HFFc6 (cell line): ENCODE measurements around the gene UBTD2. TPM values are rescaled to one million over a fixed set of nuclear protein-coding genes. Genes with fewer than 3 reads are reported as not detected.

Experiments
- DNase-seq: peaks from one replicate; pipeline ENCODE4 v3.0.0-alpha.2; 2018
- H3K27ac Mint-ChIP-seq: 2 replicates; pipeline ENCODE4 v1.8.0; 2020; ENCODE audit warnings: mild to moderate bottlenecking, mixed read lengths
- H3K27me3 Mint-ChIP-seq: 2 replicates; pipeline ENCODE4 v1.8.0; 2021; ENCODE audit warnings: mild to moderate bottlenecking, moderate library complexity, mixed read lengths; ENCODE audit not compliant: insufficient read depth
- H3K36me3 Mint-ChIP-seq: 2 replicates; pipeline ENCODE4 v1.8.0; 2021; ENCODE audit warnings: low read depth, mixed read lengths
- H3K4me1 Mint-ChIP-seq: 2 replicates; pipeline ENCODE4 v1.8.0; 2020; ENCODE audit warnings: low read depth, mixed read lengths
- H3K4me3 Mint-ChIP-seq: 2 replicates; pipeline ENCODE4 v1.8.0; 2020; ENCODE audit warnings: mild to moderate bottlenecking, moderate library complexity, mixed read lengths
- H3K9me3 Mint-ChIP-seq: 2 replicates; pipeline ENCODE4 v1.8.0; 2020; ENCODE audit warnings: mild to moderate bottlenecking, mixed read lengths
- total RNA-seq, 6 experiments: library from RNA; stranded (reverse); fragmentation: NEBNext Ultra II Directional; extraction: Animal tissue kit (Norgen Biotek cat#: 25700); gene quantifications; 2 replicates in 1 of 6; 3 replicates in 5 of 6; pipeline ENCODE4 v1.2.3, GENCODE V29; 2021
- TF ChIP-seq, protein P1 (sequence below): fragments of 200-600 bp; sonication (generic); IDR thresholded peaks from 2 replicates; pipeline ENCODE4 v1.5.0; 2021; ENCODE audit warnings: antibody characterized with exemption, mild to moderate bottlenecking

UBTD2 gene
- total RNA-seq, 6 experiments from 2014 or later = 15.2 to 19.5 (median 17.7) TPM

DNA sequence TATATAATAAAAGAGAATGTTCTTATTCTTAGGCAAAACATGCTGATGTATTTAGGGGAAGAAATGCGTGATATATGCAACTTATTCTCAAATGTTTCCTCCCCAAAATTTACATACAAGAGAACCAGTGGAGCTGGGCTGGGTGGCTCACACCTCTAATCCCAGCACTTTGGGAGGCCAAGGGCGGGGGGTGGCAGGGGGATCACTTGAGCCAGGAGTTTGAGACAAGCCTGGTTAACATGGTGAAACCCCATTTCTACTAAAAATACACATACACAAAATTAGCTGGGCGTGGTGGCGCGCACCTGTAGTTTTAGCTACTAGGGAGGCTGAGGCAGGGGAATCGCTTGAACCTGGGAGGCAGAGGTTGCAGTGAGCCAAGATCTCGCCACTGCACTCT is 27.5 kb upstream of the UBTD2 start:
- no peaks in the 10 kb centered on the region for H3K36me3 Mint-ChIP-seq
- DNase-seq = no peak
- no peaks in the 10 kb centered on the region for H3K9me3 Mint-ChIP-seq
- TF ChIP-seq, protein P1, sequence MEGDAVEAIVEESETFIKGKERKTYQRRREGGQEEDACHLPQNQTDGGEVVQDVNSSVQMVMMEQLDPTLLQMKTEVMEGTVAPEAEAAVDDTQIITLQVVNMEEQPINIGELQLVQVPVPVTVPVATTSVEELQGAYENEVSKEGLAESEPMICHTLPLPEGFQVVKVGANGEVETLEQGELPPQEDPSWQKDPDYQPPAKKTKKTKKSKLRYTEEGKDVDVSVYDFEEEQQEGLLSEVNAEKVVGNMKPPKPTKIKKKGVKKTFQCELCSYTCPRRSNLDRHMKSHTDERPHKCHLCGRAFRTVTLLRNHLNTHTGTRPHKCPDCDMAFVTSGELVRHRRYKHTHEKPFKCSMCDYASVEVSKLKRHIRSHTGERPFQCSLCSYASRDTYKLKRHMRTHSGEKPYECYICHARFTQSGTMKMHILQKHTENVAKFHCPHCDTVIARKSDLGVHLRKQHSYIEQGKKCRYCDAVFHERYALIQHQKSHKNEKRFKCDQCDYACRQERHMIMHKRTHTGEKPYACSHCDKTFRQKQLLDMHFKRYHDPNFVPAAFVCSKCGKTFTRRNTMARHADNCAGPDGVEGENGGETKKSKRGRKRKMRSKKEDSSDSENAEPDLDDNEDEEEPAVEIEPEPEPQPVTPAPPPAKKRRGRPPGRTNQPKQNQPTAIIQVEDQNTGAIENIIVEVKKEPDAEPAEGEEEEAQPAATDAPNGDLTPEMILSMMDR = no peak
- H3K27me3 Mint-ChIP-seq = peaks cover 6% of the 10 kb centered on the region
- H3K4me3 Mint-ChIP-seq = no peak overlapping the region
- H3K27ac Mint-ChIP-seq = no peak overlapping the region
- peaks cover 31% of the 10 kb centered on the region for H3K4me1 Mint-ChIP-seq

DNA sequence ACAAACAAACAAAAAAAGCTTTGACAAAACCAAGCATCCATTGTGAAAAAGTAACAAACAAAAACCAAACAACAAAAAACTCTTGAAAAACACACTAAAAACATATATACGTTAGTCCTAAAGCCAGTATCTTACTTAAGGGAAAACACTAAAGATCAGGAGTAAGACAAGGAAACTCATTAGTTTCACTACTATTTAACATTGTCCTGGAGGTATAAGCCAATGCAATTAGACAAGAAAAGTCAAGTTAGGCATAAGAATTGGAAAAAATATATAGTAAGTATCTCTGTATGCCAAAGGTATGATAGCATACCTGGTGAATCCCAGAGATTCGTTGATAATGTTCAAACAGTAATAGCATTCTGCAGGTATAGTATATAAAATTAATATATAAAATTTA is 21.8 kb upstream of the UBTD2 start:
- peaks cover 10% of the 10 kb centered on the region for H3K4me1 Mint-ChIP-seq
- H3K9me3 Mint-ChIP-seq = 0 out of 2 replicates have a peak, but pooled peaks cover 4% of the 10 kb centered on the region
- no peaks in the 10 kb centered on the region; the same call in 1 of the 2 replicates for H3K27me3 Mint-ChIP-seq

DNA sequence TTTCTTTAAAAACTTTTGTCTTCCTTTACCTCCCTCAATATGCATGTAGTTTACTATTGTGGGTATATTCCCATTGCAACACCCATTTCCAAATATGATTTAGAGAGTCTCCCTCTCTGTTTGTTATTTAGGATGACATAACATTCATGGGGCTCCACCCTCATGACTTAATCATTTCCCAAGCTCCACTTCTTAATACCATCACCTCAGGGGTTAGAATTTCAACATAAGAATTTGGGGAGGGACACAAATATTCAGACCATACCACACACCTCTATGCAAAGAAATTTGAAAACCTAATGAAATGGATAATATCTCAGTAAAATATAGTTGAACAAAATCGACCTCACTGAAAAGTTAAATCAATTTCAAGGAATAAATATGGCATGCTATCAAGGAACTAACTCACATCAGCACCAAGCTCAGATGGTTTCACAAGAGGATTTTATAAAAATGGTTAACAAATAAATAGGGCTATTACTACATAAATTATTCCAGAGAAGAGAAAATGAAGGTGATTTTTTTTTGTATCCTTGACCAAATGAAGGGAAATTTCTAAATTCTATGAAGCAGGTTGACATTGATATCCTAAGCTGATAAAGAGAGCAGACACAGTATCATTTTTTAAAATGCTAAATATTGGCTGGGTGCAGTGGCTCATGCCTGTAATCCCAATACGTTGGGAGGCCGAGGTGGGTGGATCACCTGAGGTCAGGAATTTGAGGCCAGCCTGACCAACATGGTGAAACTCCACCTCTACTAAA is 20.2 kb upstream of the UBTD2 start:
- Mint-ChIP-seq H3K9me3 (0 out of 2 replicates have a peak, but pooled peaks cover 4% of the 10 kb centered on the region), H3K36me3 (no peaks in the 10 kb centered on the region), H3K27me3 (no peaks in the 10 kb centered on the region; the same call in 1 of the 2 replicates), H3K4me1 (peaks cover 15% of the 10 kb centered on the region), H3K27ac (no peak overlapping the region), H3K4me3 (no peak overlapping the region)
- TF ChIP-seq, protein P1 = no peak
- no peak for DNase-seq

More for the DNA sequence above, 21.8 kb upstream of the UBTD2 start:
- Mint-ChIP-seq H3K27ac (no peak overlapping the region), H3K36me3 (no peaks in the 10 kb centered on the region), H3K4me3 (no peak overlapping the region)
- TF ChIP-seq, protein P1 = no peak
- DNase-seq = no peak

DNA sequence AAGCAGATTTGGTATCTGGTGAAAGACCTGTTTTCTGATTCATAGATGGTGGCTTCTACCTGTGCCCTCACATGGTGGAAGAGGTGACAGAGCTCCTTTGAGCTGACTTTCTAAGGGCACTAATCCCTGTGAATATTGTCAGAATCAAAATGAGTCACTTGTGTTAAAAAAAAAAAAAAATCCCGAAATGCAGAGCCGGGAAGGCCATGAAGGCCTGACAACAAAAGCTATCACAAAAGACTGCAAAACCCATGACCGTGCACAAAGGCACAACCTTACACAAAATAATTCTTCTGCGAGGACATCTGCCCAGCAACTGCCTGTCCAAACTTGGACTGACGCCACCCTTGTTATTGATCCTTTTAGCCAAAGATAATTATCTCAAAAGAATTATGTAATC is 19.6 kb upstream of the UBTD2 start:
- Mint-ChIP-seq H3K4me1 (peaks cover 15% of the 10 kb centered on the region), H3K27me3 (no peaks in the 10 kb centered on the region; the same call in 1 of the 2 replicates), H3K36me3 (no peaks in the 10 kb centered on the region), H3K4me3 (no peak overlapping the region), H3K27ac (no peak overlapping the region), H3K9me3 (0 out of 2 replicates have a peak, but pooled peaks cover 4% of the 10 kb centered on the region)
- TF ChIP-seq, protein P1 = no peak
- DNase-seq = no peak

DNA sequence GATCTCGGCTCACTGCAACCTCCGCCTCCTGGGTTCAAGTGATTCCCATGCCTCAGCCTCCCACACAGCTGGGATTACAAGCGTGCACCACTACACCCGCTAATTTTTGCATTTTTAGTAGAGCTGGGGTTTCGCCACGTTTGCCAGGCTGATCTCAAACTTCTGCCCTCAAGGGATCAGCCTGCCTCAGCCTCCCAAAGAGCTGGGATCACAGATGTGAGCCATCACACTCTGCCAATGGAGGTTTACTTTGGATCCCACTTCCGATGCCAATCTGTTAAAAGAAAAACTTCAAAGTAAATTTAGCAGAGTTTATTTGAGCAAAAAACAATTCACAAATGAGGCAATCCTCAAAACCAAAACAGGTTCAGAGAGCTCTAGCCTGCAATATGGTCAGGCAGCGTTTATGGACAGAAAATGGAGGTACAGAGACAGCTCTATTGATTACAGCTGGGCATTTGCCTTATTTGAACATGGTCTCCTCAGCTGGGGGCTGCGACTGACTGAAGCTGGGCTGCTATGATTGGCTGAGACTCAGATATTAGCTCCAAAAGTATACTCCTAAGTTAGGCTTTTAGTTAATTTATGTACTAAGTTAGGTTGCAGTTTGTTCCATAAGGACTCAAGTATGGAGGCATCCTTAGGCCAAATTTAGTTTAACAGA is 18.6 kb upstream of the UBTD2 start:
- no peak overlapping the region for H3K27ac Mint-ChIP-seq
- 0 out of 2 replicates have a peak, but pooled peaks cover 4% of the 10 kb centered on the region for H3K9me3 Mint-ChIP-seq
- peaks cover 15% of the 10 kb centered on the region for H3K4me1 Mint-ChIP-seq
- TF ChIP-seq, protein P1 = no peak
- H3K36me3 Mint-ChIP-seq = no peaks in the 10 kb centered on the region
- H3K27me3 Mint-ChIP-seq = no peaks in the 10 kb centered on the region; the same call in 1 of the 2 replicates
- no peak overlapping the region for H3K4me3 Mint-ChIP-seq
- DNase-seq = no peak
